WTC11 (cell line): ENCODE data around the gene C5orf58. TPM values are rescaled to one million over a fixed set of nuclear protein-coding genes. Genes with fewer than 3 reads are reported as not detected.

Experiments used
- ATAC-seq: fragments of 200-7000 bp; cut with Tn5 transposase; 2 replicates; pipeline ENCODE4 v1.10.0; 2021; ENCODE audit warnings: mild to moderate bottlenecking, moderate library complexity
- CTCF ChIA-PET: fragments of 300-600 bp; sonication (Branson Sonifier 250); formaldehyde crosslinking; loops from one replicate; lab custom pipeline; 2021; ENCODE audit warnings: antibody characterized with exemption; lab: Charles Lee
- POLR2A ChIA-PET: fragments of 350-600 bp; sonication (Branson Sonifier 250); formaldehyde crosslinking; loops from one replicate; lab custom pipeline; 2021; ENCODE audit warnings: antibody characterized with exemption; lab: Charles Lee
- DNase-seq: peaks from one replicate; pipeline ENCODE4 v3.0.0; 2021; ENCODE audit warnings: low spot score
- H3K27ac Mint-ChIP-seq: 2 replicates; pipeline ENCODE4 v1.8.0; 2021; ENCODE audit warnings: mixed read lengths
- H3K27me3 Mint-ChIP-seq: 2 replicates; pipeline ENCODE4 v1.8.0; 2021; ENCODE audit warnings: low read depth, mild to moderate bottlenecking, moderate library complexity, mixed read lengths
- H3K36me3 Mint-ChIP-seq: 2 replicates; pipeline ENCODE4 v1.8.0; 2021; ENCODE audit warnings: mixed read lengths
- H3K4me1 Mint-ChIP-seq: 2 replicates; pipeline ENCODE4 v1.8.0; 2022; ENCODE audit warnings: mixed read lengths
- H3K4me3 Mint-ChIP-seq: 2 replicates; pipeline ENCODE4 v1.8.0; 2021; ENCODE audit warnings: mild to moderate bottlenecking, moderate library complexity, mixed read lengths
- H3K9me3 Mint-ChIP-seq: 2 replicates; pipeline ENCODE4 v1.8.0; 2021; ENCODE audit warnings: mixed read lengths
- AFF4 ChIP-seq: sonication (generic); formaldehyde crosslinking; IDR thresholded peaks from 2 replicates; pipeline ENCODE4 v1.8.1; 2023; ENCODE audit warnings: mild to moderate bottlenecking, missing genetic modification reagents, borderline replicate concordance
- ARID4B ChIP-seq: sonication (generic); formaldehyde crosslinking; IDR thresholded peaks from 2 replicates; pipeline ENCODE4 v1.8.0; 2023; ENCODE audit warnings: missing genetic modification reagents, mild to moderate bottlenecking, borderline replicate concordance
- ATF1 ChIP-seq: sonication (generic); formaldehyde crosslinking; IDR thresholded peaks from 2 replicates; pipeline ENCODE4 v1.8.1; 2023; ENCODE audit warnings: mild to moderate bottlenecking, moderate library complexity, missing genetic modification reagents
- CDX4 ChIP-seq: fragments of 250-450 bp; sonication (Bioruptor Pico); IDR thresholded peaks from 2 replicates; pipeline ENCODE4 v1.9.0; 2021; ENCODE audit warnings: moderate library complexity, mild to moderate bottlenecking, inconsistent platforms, borderline replicate concordance
- CREB1 ChIP-seq: sonication (generic); formaldehyde crosslinking; IDR thresholded peaks from 2 replicates; pipeline ENCODE4 v1.8.0; 2023; ENCODE audit warnings: mild to moderate bottlenecking, missing genetic modification reagents
- CTCF ChIP-seq: fragments of 200-600 bp; IDR thresholded peaks from 2 replicates; pipeline ENCODE4 v1.8.0; 2022; ENCODE audit warnings: antibody characterized with exemption
- FOXP1 ChIP-seq: sonication (generic); formaldehyde crosslinking; IDR thresholded peaks from 2 replicates; pipeline ENCODE4 v1.8.0; 2022; ENCODE audit warnings: missing genetic modification reagents, mild to moderate bottlenecking, moderate library complexity, borderline replicate concordance
- GRHL2 ChIP-seq: fragments of 250-450 bp; sonication (Bioruptor Pico); IDR thresholded peaks from 2 replicates; pipeline ENCODE4 v1.8.0; 2022; ENCODE audit warnings: mild to moderate bottlenecking, moderate library complexity; ENCODE audit not compliant: insufficient replicate concordance, severe bottlenecking
- HMGXB4 ChIP-seq: sonication (generic); formaldehyde crosslinking; IDR thresholded peaks from 2 replicates; pipeline ENCODE4 v1.8.1; 2023; ENCODE audit warnings: mild to moderate bottlenecking, moderate library complexity, missing genetic modification reagents
- NFE2L1 ChIP-seq: sonication (generic); formaldehyde crosslinking; IDR thresholded peaks from 2 replicates; pipeline ENCODE4 v1.8.1; 2023; ENCODE audit warnings: missing genetic modification reagents
- OVOL2 ChIP-seq: fragments of 250-450 bp; sonication (Bioruptor Pico); IDR thresholded peaks from 2 replicates; pipeline ENCODE4 v1.9.0; 2021; ENCODE audit warnings: mild to moderate bottlenecking, borderline replicate concordance
- PRDM15 ChIP-seq: sonication (generic); formaldehyde crosslinking; IDR thresholded peaks from 2 replicates; pipeline ENCODE4 v1.8.0; 2022; ENCODE audit warnings: missing genetic modification reagents
- TEAD1 ChIP-seq: sonication (generic); formaldehyde crosslinking; IDR thresholded peaks from 2 replicates; pipeline ENCODE4 v1.8.0; 2022; ENCODE audit warnings: mild to moderate bottlenecking, missing genetic modification reagents
- USF2 ChIP-seq: sonication (generic); formaldehyde crosslinking; IDR thresholded peaks from 2 replicates; pipeline ENCODE4 v1.8.1; 2023; ENCODE audit warnings: mild to moderate bottlenecking, missing genetic modification reagents, moderate library complexity
- ZNF138 ChIP-seq: sonication (generic); formaldehyde crosslinking; conservative IDR thresholded peaks from 2 replicates; pipeline ENCODE4 v1.8.1; 2022; ENCODE audit warnings: mild to moderate bottlenecking, moderate library complexity, missing genetic modification reagents
- ZNF219 ChIP-seq: sonication (generic); formaldehyde crosslinking; IDR thresholded peaks from 2 replicates; pipeline ENCODE4 v1.8.0; 2023; ENCODE audit warnings: missing genetic modification reagents, mild to moderate bottlenecking, borderline replicate concordance
- ZNF416 ChIP-seq: fragments of 250-450 bp; sonication (Bioruptor Pico); IDR thresholded peaks from 2 replicates; pipeline ENCODE4 v1.9.0; 2021; ENCODE audit warnings: mild to moderate bottlenecking, inconsistent platforms
- total RNA-seq: library from RNA; stranded (reverse); gene quantifications from 3 replicates; pipeline ENCODE4 v1.2.3, GENCODE V29; 2021

The C5orf58 gene
- total RNA-seq, 1 experiment from 2014 or later = 2.0 TPM

GRCh38 chr5:170254056-170254455, 21.3 kb downstream of the C5orf58 start:
- no peaks in the 10 kb centered on the region for H3K9me3 Mint-ChIP-seq
- no peaks in the 10 kb centered on the region; the same call in 1 of the 2 replicates for H3K27me3 Mint-ChIP-seq
- DNase-seq (no peak), ATAC-seq (peak; percentile 66)
- TF ChIP-seq USF2 (CRISPR knock-in tag) (no peak), FOXP1 (CRISPR knock-in tag) (no peak), ZNF219 (CRISPR knock-in tag) (no peak), ATF1 (no peak), ZNF416 (CRISPR knock-in tag) (no peak), OVOL2 (CRISPR knock-in tag) (no peak), NFE2L1 (CRISPR knock-in tag) (no peak)
- H3K4me1 Mint-ChIP-seq = peaks cover 85% of the 10 kb centered on the region
- ChIA-PET CTCF (interaction anchor here (1.8 kb wide), 1 partner anchor 33 kb away, joined by 5 read pairs; no protein-coding TSS in a partner anchor), POLR2A (no interaction called here)
- H3K4me3 Mint-ChIP-seq = no peak overlapping the region
- no peaks in the 10 kb centered on the region for H3K36me3 Mint-ChIP-seq
- H3K27ac Mint-ChIP-seq = peak overlapping the region; percentile 32

GRCh38 chr5:170256571-170256970, 23.8 kb downstream of the C5orf58 start:
- ATAC-seq = no peak
- Mint-ChIP-seq H3K4me1 (peaks cover 72% of the 10 kb centered on the region), H3K9me3 (no peaks in the 10 kb centered on the region), H3K4me3 (no peak overlapping the region), H3K36me3 (no peaks in the 10 kb centered on the region), H3K27ac (no peak overlapping the region), H3K27me3 (no peaks in the 10 kb centered on the region; the same call in 1 of the 2 replicates)
- DNase-seq = no peak
- POLR2A ChIA-PET = no interaction called here
- CTCF ChIA-PET = interaction anchor here (0.9 to 2.1 kb wide), 5 partner anchors 9 to 154 kb away, joined by 4 to 7 read pairs (median 4); no protein-coding TSS in a partner anchor
- no peak for TF ChIP-seq CREB1
- no peak for TF ChIP-seq CDX4 (CRISPR knock-in tag)
- TF ChIP-seq AFF4 (CRISPR knock-in tag) = no peak
- TF ChIP-seq ZNF138 (CRISPR knock-in tag) = no peak
- TF ChIP-seq TEAD1 (CRISPR knock-in tag) = no peak
- TF ChIP-seq ARID4B = no peak
- TF ChIP-seq HMGXB4 = no peak
- TF ChIP-seq GRHL2 = no peak
- TF ChIP-seq PRDM15 = no peak
- no peak for TF ChIP-seq ATF1
- no peak for TF ChIP-seq CTCF
